ENCODE results near the gene C19orf38.

- TF ChIP-seq ISL1 (CRISPR knock-in tag; IDR thresholded peaks at IDR 0.05) (no peak), ZC3H10 (CRISPR knock-in tag; IDR thresholded peaks at IDR 0.05) (no peak), PATZ1 (CRISPR knock-in tag; IDR thresholded peaks at IDR 0.05; ENCODE audit: borderline replicate concordance) (no peak)
Measured at GRCh38 chr19:10870501-10870954, 22.3 kb downstream of the C19orf38 start.

All from SK-N-SH treated with all-trans-retinoic acid at 6 μM for 48 hours (cell line).